Mesendoderm (in vitro differentiated cells): ENCODE results near the gene FEM1C.

ENCODE experiments used
- DNase-seq: peaks from one replicate; pipeline ENCODE4 v3.0.0; 2013
- H2AK5ac ChIP-seq: 2 replicates; pipeline ENCODE4 v1.6.1; 2013; ENCODE audit warnings: low read length, inconsistent platforms
- H2BK120ac ChIP-seq: 2 replicates; pipeline ENCODE4 v1.6.1; 2013; ENCODE audit warnings: low read depth, mild to moderate bottlenecking, low read length, moderate library complexity, mixed read lengths
- H2BK15ac ChIP-seq: replicated peaks from 2 replicates; pipeline ENCODE4 v1.6.1; 2013; ENCODE audit warnings: low read depth, mild to moderate bottlenecking, moderate library complexity
- H2BK5ac ChIP-seq: 2 replicates; pipeline ENCODE4 v1.6.1; 2013; ENCODE audit warnings: low read length, inconsistent platforms
- H3K18ac ChIP-seq: 2 replicates; pipeline ENCODE4 v1.6.1; 2013; ENCODE audit warnings: mild to moderate bottlenecking, low read length, mixed read lengths
- H3K23ac ChIP-seq: one replicate; pipeline ENCODE4 v1.6.1; 2013; ENCODE audit warnings: low read length
- H3K27ac ChIP-seq: 2 replicates; pipeline ENCODE4 v1.5.1; 2013; ENCODE audit warnings: low read depth, mild to moderate bottlenecking, inconsistent platforms, low read length, moderate library complexity
- H3K27me3 ChIP-seq: 2 replicates; pipeline ENCODE4 v1.6.1; 2013; ENCODE audit warnings: low read length, control low read depth, mild to moderate bottlenecking, inconsistent platforms; ENCODE audit not compliant: insufficient read depth, poor library complexity
- H3K36me3 ChIP-seq: 2 replicates; pipeline ENCODE4 v1.6.1; 2013; ENCODE audit warnings: low read length, inconsistent platforms; ENCODE audit not compliant: control insufficient read depth, insufficient read depth
- H3K4ac ChIP-seq: one replicate; pipeline ENCODE4 v1.6.1; 2013; ENCODE audit warnings: low read depth, mild to moderate bottlenecking, low read length, moderate library complexity
- H3K4me1 ChIP-seq: 2 replicates; pipeline ENCODE4 v1.6.1; 2013; ENCODE audit warnings: low read depth, low read length, inconsistent platforms; ENCODE audit not compliant: control insufficient read depth
- H3K4me2 ChIP-seq: 2 replicates; pipeline ENCODE4 v1.6.1; 2013; ENCODE audit warnings: low read length
- H3K4me3 ChIP-seq: 2 replicates; pipeline ENCODE4 v1.5.1; 2013; ENCODE audit warnings: mild to moderate bottlenecking, low read length
- H3K56ac ChIP-seq: one replicate; pipeline ENCODE4 v1.6.1; 2013; ENCODE audit warnings: low read length
- H3K79me1 ChIP-seq: 2 replicates; pipeline ENCODE4 v1.6.1; 2013; ENCODE audit warnings: low read length, inconsistent platforms
- H3K79me2 ChIP-seq: 2 replicates; pipeline ENCODE4 v1.6.1; 2013; ENCODE audit warnings: mild to moderate bottlenecking, low read length; ENCODE audit not compliant: control insufficient read depth, insufficient read depth
- H3K9ac ChIP-seq: 2 replicates; pipeline ENCODE4 v1.6.1; 2013; ENCODE audit warnings: low read length, inconsistent platforms
- H4K5ac ChIP-seq: one replicate; pipeline ENCODE4 v1.6.1; 2013; ENCODE audit warnings: low read length
- H4K8ac ChIP-seq: one replicate; pipeline ENCODE4 v1.6.1; 2013; ENCODE audit warnings: low read depth, mild to moderate bottlenecking, control low read depth, low read length, moderate library complexity
- WGBS: extraction: QIAGEN DNeasy Blood & Tissue Kit; methylation state at CpG from one replicate; pipeline ENCODE4 v1.1.7; 2013; ENCODE audit warnings: low lambda C conversion rate, missing lambda C conversion rate; ENCODE audit not compliant: insufficient coverage; ENCODE audit errors: extremely low coverage; 5-methylcytosine and 5-hydroxymethylcytosine counted together

Gene FEM1C

GRCh38 chr5:115526604-115527003 is 18.0 kb downstream of the FEM1C start:
- Histone ChIP-seq H3K56ac (no peak overlapping the region), H3K79me1 (peaks cover 4% of the 10 kb centered on the region), H3K4me1 (no peaks in the 10 kb centered on the region), H3K23ac (no peak overlapping the region), H3K27ac (no peak overlapping the region), H3K27me3 (no peaks in the 10 kb centered on the region), H3K4ac (no peak overlapping the region), H3K4me3 (no peak overlapping the region), H3K79me2 (peaks cover 4% of the 10 kb centered on the region), H4K5ac (no peak overlapping the region), H2BK120ac (no peak overlapping the region), H3K9ac (no peak overlapping the region), H3K18ac (no peak overlapping the region), H2BK5ac (no peak overlapping the region), H2BK15ac (no peak overlapping the region), H3K36me3 (peaks cover 5% of the 10 kb centered on the region), H3K4me2 (no peak overlapping the region), H2AK5ac (no peak overlapping the region), H4K8ac (no peak overlapping the region)
- WGBS: no CpG with 5 or more reads among the region's 2 CpGs
- DNase-seq: no peak

DNA sequence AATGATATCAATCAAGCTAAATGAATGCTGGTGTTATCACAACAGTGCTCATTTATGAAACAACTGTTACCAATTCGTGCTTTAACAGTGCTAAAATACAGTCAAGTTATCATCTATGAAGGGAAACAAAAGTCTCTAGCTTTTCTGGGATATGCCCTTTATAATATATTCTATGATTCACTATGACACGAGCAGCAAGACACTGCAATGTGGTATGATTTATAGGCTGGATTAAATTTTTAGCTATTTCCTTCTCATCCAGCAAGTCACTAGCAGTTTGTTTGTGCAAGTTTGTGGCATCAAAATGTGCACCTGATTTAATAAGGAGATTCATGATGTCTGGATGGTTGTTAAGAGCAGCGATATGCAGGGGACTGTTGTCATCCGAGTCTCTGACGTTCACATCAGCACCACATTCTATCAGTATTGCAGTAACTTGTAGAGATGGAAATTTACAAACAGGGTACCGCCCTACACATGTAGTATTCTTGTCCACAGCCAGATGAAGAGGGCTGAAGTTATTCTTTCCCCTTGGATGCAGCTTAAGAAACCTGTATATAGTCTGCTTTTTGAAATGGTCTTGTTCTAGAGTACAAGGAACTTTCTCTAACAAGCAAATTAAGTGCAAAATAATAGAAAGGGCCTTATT is 20.3 kb downstream of the FEM1C start:
- Histone ChIP-seq H3K4me3 (no peak overlapping the region), H3K27me3 (no peaks in the 10 kb centered on the region), H2BK120ac (no peak overlapping the region), H3K79me2 (peaks cover 3% of the 10 kb centered on the region), H3K79me1 (peaks cover 4% of the 10 kb centered on the region), H3K9ac (no peak overlapping the region), H3K27ac (no peak overlapping the region), H2BK5ac (no peak overlapping the region), H3K4ac (no peak overlapping the region), H2AK5ac (no peak overlapping the region), H3K36me3 (peaks cover 5% of the 10 kb centered on the region), H3K18ac (no peak overlapping the region), H2BK15ac (no peak overlapping the region), H4K8ac (no peak overlapping the region), H3K56ac (no peak overlapping the region), H3K23ac (no peak overlapping the region), H3K4me2 (no peak overlapping the region), H3K4me1 (no peaks in the 10 kb centered on the region), H4K5ac (no peak overlapping the region)
- no CpG with 5 or more reads among the region's 6 CpGs for WGBS
- no peak for DNase-seq

DNA sequence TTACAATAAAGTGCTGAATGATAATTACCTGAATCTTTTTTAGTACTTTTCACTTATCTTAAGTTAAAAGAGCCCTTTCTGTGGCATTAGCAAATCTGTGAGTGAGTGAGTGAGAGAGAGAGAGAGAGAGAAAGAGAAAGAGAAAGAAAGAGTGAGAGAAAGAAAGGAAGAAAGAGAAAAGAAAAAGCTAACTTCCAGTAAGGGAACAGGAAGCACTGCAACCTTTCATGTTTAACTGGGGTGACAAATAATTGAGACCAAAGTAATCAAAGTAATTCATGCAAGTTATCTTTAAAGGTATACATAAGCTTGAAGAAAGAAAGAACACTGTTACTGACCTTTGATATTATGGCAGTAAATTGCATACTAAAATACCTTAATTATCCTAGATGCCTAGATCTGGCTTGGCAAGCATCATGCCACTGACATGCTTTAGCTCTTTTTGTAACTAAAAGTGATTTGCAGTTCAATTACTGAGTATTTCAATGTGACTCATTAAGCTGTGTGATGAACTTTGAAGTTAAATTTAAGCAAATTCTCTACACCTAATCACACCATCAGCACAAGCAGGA is 21.7 kb downstream of the FEM1C start:
- H3K23ac ChIP-seq: no peak overlapping the region
- no peak overlapping the region for H3K4ac ChIP-seq
- H4K5ac ChIP-seq: no peak overlapping the region
- no peak for DNase-seq
- H2BK120ac ChIP-seq: no peak overlapping the region
- H3K9ac ChIP-seq: no peak overlapping the region
- H3K18ac ChIP-seq: no peak overlapping the region
- no peak overlapping the region for H3K27ac ChIP-seq
- H3K4me3 ChIP-seq: no peak overlapping the region
- H4K8ac ChIP-seq: no peak overlapping the region
- peaks cover 4% of the 10 kb centered on the region for H3K79me1 ChIP-seq
- H3K36me3 ChIP-seq: peaks cover 5% of the 10 kb centered on the region
- no peak overlapping the region for H3K56ac ChIP-seq
- no peak overlapping the region for H2BK15ac ChIP-seq
- H3K4me2 ChIP-seq: no peak overlapping the region
- no peaks in the 10 kb centered on the region for H3K27me3 ChIP-seq
- H3K79me2 ChIP-seq: no peaks in the 10 kb centered on the region
- no peak overlapping the region for H2AK5ac ChIP-seq
- H2BK5ac ChIP-seq: no peak overlapping the region
- H3K4me1 ChIP-seq: no peaks in the 10 kb centered on the region

- Histone ChIP-seq H3K79me2 (no peaks in the 10 kb centered on the region), H3K4ac (no peak overlapping the region), H3K4me3 (no peak overlapping the region), H3K4me1 (no peaks in the 10 kb centered on the region), H3K4me2 (no peak overlapping the region), H3K18ac (no peak overlapping the region), H2BK5ac (no peak overlapping the region), H2AK5ac (no peak overlapping the region), H3K56ac (no peak overlapping the region), H3K27me3 (no peaks in the 10 kb centered on the region), H3K79me1 (no peaks in the 10 kb centered on the region), H3K23ac (no peak overlapping the region), H3K9ac (no peak overlapping the region), H2BK120ac (no peak overlapping the region), H4K5ac (no peak overlapping the region), H2BK15ac (no peak overlapping the region), H3K27ac (no peak overlapping the region), H3K36me3 (peaks cover 3% of the 10 kb centered on the region), H4K8ac (no peak overlapping the region)
- no CpG with 5 or more reads among the region's 2 CpGs for WGBS
- DNase-seq: no peak
These were observed 24.4 kb downstream of the FEM1C start for GRCh38 chr5:115520191-115520590.

GRCh38 chr5:115516372-115516771 is 28.2 kb downstream of the FEM1C start:
- Histone ChIP-seq H4K8ac (no peak overlapping the region), H3K18ac (no peak overlapping the region), H2AK5ac (no peak overlapping the region), H3K9ac (no peak overlapping the region), H3K36me3 (no peaks in the 10 kb centered on the region), H3K4me3 (no peak overlapping the region), H3K4me1 (no peaks in the 10 kb centered on the region), H2BK120ac (no peak overlapping the region), H3K27me3 (no peaks in the 10 kb centered on the region), H3K4me2 (no peak overlapping the region), H3K56ac (no peak overlapping the region), H3K23ac (no peak overlapping the region), H3K4ac (no peak overlapping the region), H2BK5ac (no peak overlapping the region), H3K27ac (no peak overlapping the region), H2BK15ac (no peak overlapping the region), H4K5ac (no peak overlapping the region), H3K79me1 (no peaks in the 10 kb centered on the region), H3K79me2 (no peaks in the 10 kb centered on the region)
- no CpG with 5 or more reads among the region's 1 CpG for WGBS
- no peak for DNase-seq

GRCh38 chr5:115514220-115514619 is 30.4 kb downstream of the FEM1C start:
- Histone ChIP-seq H4K8ac (no peak overlapping the region), H4K5ac (no peak overlapping the region), H3K4me2 (no peak overlapping the region), H2BK5ac (no peak overlapping the region), H3K27ac (no peak overlapping the region), H2BK15ac (no peak overlapping the region), H3K18ac (no peak overlapping the region), H3K9ac (no peak overlapping the region), H3K79me2 (no peaks in the 10 kb centered on the region), H3K4me3 (no peak overlapping the region), H3K4ac (no peak overlapping the region), H3K23ac (no peak overlapping the region), H3K79me1 (no peaks in the 10 kb centered on the region), H2AK5ac (no peak overlapping the region), H2BK120ac (no peak overlapping the region), H3K4me1 (no peaks in the 10 kb centered on the region), H3K36me3 (no peaks in the 10 kb centered on the region), H3K56ac (no peak overlapping the region), H3K27me3 (no peaks in the 10 kb centered on the region)
- no CpG with 5 or more reads among the region's 5 CpGs for WGBS
- DNase-seq: no peak
